Ovary (tissue), 3 donors: Measurements from ENCODE around the gene SLC38A11.

Experiments
- EP300 ChIP-seq: sonication (generic); formaldehyde crosslinking; IDR thresholded peaks from one replicate; pipeline ENCODE4 v1.6.1; 2017; ENCODE audit warnings: antibody characterized with exemption
- POLR2A ChIP-seq: fragments of 450-650 bp; IDR thresholded peaks from one replicate; pipeline ENCODE4 v1.6.1; 2017; ENCODE audit warnings: antibody characterized with exemption, mild to moderate bottlenecking, moderate library complexity
- TF ChIP-seq, protein P1 (sequence below), 3 donors: fragments of 450-650 bp in 2 of 3; fragments of 200-600 bp in 1 of 3; IDR thresholded peaks; one replicate each; pipeline versions ENCODE4 v1.5.1 to v1.8.0; 2016 to 2022; ENCODE audit warnings: antibody characterized with exemption in 3 of 3, mild to moderate bottlenecking in 1 of 3
- donor health status: DM: no; HTN: no; CAD: no.

DNA sequence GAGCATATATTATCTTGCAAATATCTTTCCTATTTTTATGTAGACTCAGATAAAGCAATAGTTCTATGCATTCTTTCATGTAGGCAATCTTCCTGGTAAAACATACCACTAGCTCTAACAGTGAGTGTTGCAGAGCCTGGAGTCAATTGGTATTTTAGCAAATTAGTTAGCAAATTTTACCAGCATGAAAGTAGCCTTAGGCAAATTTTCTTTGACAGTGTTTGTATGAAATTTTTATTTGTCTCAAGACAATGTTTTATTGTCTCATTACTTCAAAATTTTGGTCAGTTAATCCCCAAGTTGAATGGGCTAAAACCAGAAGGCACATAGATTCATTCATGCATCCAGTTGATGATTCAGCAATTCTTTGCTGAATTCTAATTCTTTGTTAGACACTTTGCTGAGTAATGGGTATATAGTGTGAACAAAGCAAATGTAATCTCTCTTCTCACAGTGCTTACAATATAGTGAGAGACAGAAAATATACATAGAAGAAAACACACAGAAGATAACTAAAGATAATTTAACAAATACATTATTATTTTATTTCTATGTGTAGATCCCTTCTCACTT lies 27.1 kb downstream of the SLC38A11 start:
- TF ChIP-seq, protein P1, sequence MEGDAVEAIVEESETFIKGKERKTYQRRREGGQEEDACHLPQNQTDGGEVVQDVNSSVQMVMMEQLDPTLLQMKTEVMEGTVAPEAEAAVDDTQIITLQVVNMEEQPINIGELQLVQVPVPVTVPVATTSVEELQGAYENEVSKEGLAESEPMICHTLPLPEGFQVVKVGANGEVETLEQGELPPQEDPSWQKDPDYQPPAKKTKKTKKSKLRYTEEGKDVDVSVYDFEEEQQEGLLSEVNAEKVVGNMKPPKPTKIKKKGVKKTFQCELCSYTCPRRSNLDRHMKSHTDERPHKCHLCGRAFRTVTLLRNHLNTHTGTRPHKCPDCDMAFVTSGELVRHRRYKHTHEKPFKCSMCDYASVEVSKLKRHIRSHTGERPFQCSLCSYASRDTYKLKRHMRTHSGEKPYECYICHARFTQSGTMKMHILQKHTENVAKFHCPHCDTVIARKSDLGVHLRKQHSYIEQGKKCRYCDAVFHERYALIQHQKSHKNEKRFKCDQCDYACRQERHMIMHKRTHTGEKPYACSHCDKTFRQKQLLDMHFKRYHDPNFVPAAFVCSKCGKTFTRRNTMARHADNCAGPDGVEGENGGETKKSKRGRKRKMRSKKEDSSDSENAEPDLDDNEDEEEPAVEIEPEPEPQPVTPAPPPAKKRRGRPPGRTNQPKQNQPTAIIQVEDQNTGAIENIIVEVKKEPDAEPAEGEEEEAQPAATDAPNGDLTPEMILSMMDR (IDR thresholded peaks at IDR 0.05): no peak
- no peak for TF ChIP-seq POLR2A
- TF ChIP-seq EP300: no peak
